Memory B cell (primary cell): Measurements from ENCODE around the gene CDK14.

Experiments used
- ATAC-seq: fragments of 150-1000 bp; cut with Tn5 transposase; 2 replicates; pipeline ENCODE4 v1.10.0; 2021; ENCODE audit warnings: low read depth, mild to moderate bottlenecking, moderate library complexity
- DNase-seq, 2 donors: peaks; one replicate each; pipeline ENCODE4 v3.0.0; 2022; ENCODE audit warnings: low spot score in 2 of 2
- H3K27ac Mint-ChIP-seq: one replicate; pipeline ENCODE4 v1.8.0; 2022; ENCODE audit warnings: mild to moderate bottlenecking, moderate library complexity, mixed read lengths
- H3K27me3 Mint-ChIP-seq: one replicate; pipeline ENCODE4 v1.8.0; 2022; ENCODE audit warnings: mixed read lengths
- H3K36me3 Mint-ChIP-seq: one replicate; pipeline ENCODE4 v1.8.0; 2022; ENCODE audit warnings: mild to moderate bottlenecking, mixed read lengths
- H3K4me1 Mint-ChIP-seq: one replicate; pipeline ENCODE4 v1.8.0; 2022; ENCODE audit warnings: mixed read lengths
- H3K4me3 Mint-ChIP-seq: one replicate; pipeline ENCODE4 v1.8.0; 2022; ENCODE audit warnings: mild to moderate bottlenecking, moderate library complexity, mixed read lengths
- H3K9me3 Mint-ChIP-seq: one replicate; pipeline ENCODE4 v1.8.0; 2022; ENCODE audit warnings: mixed read lengths

CDK14 gene

DNA sequence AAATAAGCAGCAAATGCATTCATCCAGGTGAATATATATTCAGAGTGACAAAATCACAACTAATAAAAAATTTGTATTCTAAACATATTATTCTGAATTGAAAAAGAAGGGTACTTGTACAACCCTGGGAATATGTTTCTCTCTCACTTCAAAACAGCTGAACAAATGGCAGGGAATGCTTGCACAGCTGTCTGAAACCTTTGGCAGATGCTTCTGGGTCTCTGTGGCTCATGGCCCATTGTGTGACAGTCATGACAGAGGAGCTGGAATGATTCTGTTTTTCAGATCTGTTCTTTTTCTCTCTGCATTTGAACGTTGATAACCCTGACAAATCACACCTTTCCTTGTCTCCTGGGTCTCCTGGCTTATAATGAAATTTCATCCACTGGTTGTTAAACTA lies 392.4 kb downstream of the CDK14 start:
- no peak overlapping the region for H3K27ac Mint-ChIP-seq

DNA sequence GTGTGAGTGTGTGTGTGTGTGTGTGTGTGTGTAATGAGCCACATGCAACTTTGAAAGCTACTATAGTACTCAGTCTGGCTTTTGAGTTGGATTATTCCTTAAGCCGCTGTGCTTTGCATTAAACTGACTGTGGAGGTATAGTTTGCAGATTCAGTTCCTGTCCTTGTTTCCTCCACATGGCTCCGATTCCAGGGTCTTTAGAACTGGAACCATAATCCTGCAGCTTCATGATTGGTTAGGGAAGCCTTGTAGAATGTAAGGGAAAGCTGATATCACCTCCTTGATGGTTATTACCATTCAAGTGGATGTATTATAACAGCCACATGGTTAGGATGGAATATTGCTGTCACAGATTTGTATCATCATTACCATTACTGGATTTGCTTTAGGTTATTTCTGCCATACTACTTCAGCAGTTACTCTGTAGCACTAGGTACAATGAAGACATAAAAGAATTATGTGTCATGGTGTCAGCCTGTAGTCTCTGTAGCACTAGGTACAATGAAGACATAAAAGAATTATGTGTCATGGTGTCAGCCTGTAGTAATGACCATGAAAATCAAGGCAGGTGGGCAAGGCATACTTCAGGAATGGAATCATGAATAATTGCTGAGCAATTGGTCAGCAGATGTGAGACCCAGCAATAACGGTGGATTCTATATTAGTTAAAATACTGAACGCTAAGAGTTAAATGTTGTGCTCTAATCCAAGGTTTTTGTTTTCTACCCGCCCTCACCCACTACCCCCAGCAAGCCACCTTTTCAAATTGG lies 393.1 kb downstream of the CDK14 start:
- H3K27ac Mint-ChIP-seq = no peak overlapping the region

More for the DNA sequence above, 392.4 kb downstream of the CDK14 start:
- Mint-ChIP-seq H3K27me3 (no peaks in the 10 kb centered on the region), H3K4me3 (no peak overlapping the region), H3K4me1 (peaks cover 12% of the 10 kb centered on the region), H3K9me3 (no peaks in the 10 kb centered on the region), H3K36me3 (peaks cover 32% of the 10 kb centered on the region)
- DNase-seq (no peak), ATAC-seq (no peak)

DNA sequence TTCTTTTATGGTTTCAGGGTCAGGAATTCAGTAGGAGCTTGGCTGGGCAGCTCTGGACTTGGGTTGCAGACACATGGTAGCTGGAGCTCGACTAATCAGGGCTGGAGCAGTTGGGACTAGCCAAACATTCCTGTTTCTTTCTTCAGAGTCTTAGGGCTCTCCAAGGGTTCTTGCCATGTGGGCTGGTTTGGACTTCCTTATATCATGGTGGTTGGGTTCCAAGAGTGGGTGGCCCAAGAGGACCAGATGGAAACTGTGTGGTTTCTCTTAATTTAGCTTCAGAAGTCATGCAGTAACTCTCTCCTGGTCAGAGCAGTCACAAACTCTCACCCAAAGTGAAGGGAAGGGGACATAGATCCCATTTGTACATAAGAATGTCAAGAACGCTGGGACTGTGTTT lies 398.0 kb downstream of the CDK14 start:
- Mint-ChIP-seq H3K9me3 (no peaks in the 10 kb centered on the region), H3K27me3 (no peaks in the 10 kb centered on the region), H3K27ac (peak overlapping the region; percentile 35), H3K4me3 (no peak overlapping the region), H3K36me3 (peaks cover 37% of the 10 kb centered on the region), H3K4me1 (peaks cover 14% of the 10 kb centered on the region)
- ATAC-seq (no peak), DNase-seq (no peak)

More for the DNA sequence above, 393.1 kb downstream of the CDK14 start:
- no peak for DNase-seq
- Mint-ChIP-seq H3K27me3 (no peaks in the 10 kb centered on the region), H3K9me3 (no peaks in the 10 kb centered on the region), H3K36me3 (peaks cover 32% of the 10 kb centered on the region), H3K4me1 (peaks cover 12% of the 10 kb centered on the region), H3K4me3 (no peak overlapping the region)
- no peak for ATAC-seq

DNA sequence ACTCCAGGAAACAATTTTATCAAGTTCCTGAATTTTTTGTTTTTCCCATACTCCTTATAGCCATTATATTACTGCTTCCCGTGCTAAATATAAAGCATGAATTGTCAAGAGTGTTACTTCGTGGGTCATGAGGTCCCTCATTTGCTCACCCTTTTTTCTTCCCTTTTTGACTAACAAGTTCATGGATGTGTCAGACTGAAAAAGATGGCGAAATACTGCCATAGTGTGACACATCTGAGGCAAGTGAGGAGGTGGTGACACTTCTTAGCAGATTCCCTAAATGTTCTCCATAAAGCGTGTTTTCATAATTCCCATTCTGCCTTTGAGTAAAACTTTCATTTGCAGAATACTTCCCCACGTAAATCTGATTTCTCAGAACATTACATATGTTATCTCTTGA lies 398.5 kb downstream of the CDK14 start:
- H3K27ac Mint-ChIP-seq = peak overlapping the region; percentile 35
- H3K27me3 Mint-ChIP-seq = no peaks in the 10 kb centered on the region
- peaks cover 35% of the 10 kb centered on the region for H3K36me3 Mint-ChIP-seq
- no peaks in the 10 kb centered on the region for H3K9me3 Mint-ChIP-seq
- no peak for DNase-seq
- H3K4me1 Mint-ChIP-seq = peaks cover 14% of the 10 kb centered on the region
- ATAC-seq = no peak
- no peak overlapping the region for H3K4me3 Mint-ChIP-seq

- H3K4me3 Mint-ChIP-seq = no peak overlapping the region
- H3K9me3 Mint-ChIP-seq = no peaks in the 10 kb centered on the region
- peaks cover 39% of the 10 kb centered on the region for H3K36me3 Mint-ChIP-seq
- H3K27ac Mint-ChIP-seq = no peak overlapping the region
- H3K27me3 Mint-ChIP-seq = no peaks in the 10 kb centered on the region
- DNase-seq (no peak), ATAC-seq (no peak)
- peaks cover 12% of the 10 kb centered on the region for H3K4me1 Mint-ChIP-seq
Measured at GRCh38 chr7:90995996-90996395, 399.9 kb downstream of the CDK14 start.

DNA sequence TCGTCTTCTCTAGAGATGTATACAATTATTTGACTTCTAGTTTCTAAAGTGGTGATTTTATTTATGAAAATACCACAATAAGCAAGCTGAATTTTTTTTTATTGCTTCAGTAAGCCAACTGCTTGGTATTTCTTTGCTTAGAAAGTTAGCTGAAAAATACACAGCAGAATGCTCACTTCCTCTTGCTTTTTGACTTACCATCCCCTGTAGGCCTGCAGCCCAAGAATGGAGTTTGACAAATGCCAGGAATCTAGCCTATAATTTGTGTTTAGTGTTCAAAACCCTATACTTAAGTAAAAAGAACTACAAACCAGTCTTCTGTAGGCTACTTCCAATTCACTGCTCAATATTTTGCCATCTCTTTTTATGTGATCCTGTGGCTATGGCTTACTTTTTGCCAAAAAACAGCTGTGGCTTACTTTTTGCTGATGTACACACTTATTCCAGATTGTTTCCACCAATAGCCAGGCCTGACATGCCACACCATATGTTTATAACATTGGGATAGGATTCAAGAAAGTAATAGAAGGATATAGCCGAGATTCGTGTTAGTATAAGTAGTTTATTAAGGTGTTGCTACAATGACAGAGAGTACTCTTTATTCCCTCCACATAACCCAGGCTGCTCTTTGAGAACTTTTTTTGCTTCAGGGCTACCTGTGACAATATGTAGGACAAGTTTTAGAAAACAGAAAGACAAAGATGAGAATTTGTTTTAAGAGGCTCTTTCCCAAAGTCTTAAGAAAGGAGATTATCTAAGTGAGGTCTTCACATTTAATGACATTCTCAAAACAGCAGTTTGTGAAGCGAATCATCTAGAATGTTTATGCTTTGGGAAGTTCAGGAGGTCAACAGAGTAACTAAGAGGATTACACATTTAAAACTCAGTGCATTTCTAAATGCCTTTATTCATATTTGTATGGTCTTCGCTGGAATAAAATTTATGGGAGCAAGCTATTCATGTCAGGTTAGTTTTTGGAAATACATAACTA lies 404.2 kb downstream of the CDK14 start:
- Mint-ChIP-seq H3K27me3 (no peaks in the 10 kb centered on the region), H3K4me3 (no peak overlapping the region), H3K27ac (peak overlapping the region; percentile 49), H3K36me3 (peaks cover 36% of the 10 kb centered on the region), H3K9me3 (no peaks in the 10 kb centered on the region), H3K4me1 (no peaks in the 10 kb centered on the region)
- ATAC-seq (no peak), DNase-seq (no peak)

DNA sequence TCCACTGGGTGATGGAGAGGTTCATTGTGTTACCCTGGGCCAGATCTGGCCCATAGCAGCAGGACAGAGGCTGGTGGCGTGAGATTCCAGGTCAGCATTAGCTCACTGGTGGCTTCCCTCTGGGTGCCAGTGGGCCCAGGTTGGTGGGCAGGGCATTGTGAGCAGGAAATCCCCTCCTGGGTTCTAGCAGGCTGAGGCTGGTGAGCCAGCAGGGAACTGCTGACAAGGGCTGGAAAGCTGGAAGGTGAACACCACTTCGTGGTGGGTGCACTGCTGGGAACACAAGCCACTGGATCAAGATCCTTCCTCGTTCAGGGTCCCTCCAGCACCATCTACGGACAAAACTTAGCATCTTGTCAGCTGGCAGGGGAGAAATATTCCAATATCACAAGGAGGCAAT lies 408.9 kb downstream of the CDK14 start:
- no peaks in the 10 kb centered on the region for H3K9me3 Mint-ChIP-seq
- no peak for DNase-seq
- no peak overlapping the region for H3K4me3 Mint-ChIP-seq
- no peaks in the 10 kb centered on the region for H3K27me3 Mint-ChIP-seq
- H3K27ac Mint-ChIP-seq = no peak overlapping the region
- ATAC-seq = no peak
- H3K36me3 Mint-ChIP-seq = peaks cover 45% of the 10 kb centered on the region
- peaks cover 11% of the 10 kb centered on the region for H3K4me1 Mint-ChIP-seq

DNA sequence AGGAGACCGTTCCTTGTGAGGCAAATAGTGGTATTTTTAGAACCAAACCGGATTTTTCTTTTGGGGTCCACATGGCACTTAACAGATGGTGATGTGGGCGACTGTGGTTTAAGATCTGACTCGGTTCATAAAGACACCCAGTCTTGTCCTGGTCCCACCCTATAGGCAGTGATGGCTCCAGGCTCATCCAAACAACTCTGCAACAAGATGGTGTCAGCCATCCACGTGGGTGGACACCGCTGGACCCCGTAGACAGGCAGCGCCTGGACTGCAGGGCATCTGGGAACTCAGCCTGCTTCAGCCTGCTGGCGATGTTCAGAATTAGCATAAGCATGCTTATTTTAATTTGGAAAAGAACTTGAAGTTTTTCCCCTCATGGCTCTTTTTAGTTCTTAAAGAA lies 409.7 kb downstream of the CDK14 start:
- no peaks in the 10 kb centered on the region for H3K27me3 Mint-ChIP-seq
- peaks cover 38% of the 10 kb centered on the region for H3K36me3 Mint-ChIP-seq
- H3K4me3 Mint-ChIP-seq = no peak overlapping the region
- DNase-seq = no peak
- H3K4me1 Mint-ChIP-seq = peaks cover 12% of the 10 kb centered on the region
- no peak for ATAC-seq
- no peak overlapping the region for H3K27ac Mint-ChIP-seq
- no peaks in the 10 kb centered on the region for H3K9me3 Mint-ChIP-seq

DNA sequence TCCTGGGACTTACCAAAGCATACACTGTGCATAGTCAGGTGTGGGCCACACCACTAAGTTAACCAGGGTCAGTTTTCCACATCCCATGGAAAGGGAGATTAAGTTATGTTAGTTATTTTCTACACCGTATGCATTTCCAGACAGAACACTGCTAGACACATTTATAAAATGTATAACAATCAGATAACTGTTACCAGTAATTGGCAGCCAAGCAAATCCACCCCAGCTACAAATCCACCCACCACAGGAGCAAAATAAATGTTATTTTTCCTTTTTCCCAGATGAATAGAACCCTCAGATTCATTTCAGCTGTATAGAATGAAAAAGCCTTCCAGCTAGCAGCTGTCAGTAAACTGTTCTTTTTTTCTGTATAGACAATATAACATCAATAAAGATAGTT lies 411.2 kb downstream of the CDK14 start:
- peak overlapping the region; percentile 64 for H3K27ac Mint-ChIP-seq
- no peak for ATAC-seq
- H3K27me3 Mint-ChIP-seq = no peaks in the 10 kb centered on the region
- no peak for DNase-seq
- H3K4me1 Mint-ChIP-seq = peaks cover 24% of the 10 kb centered on the region
- H3K9me3 Mint-ChIP-seq = no peaks in the 10 kb centered on the region
- H3K36me3 Mint-ChIP-seq = peaks cover 40% of the 10 kb centered on the region
- H3K4me3 Mint-ChIP-seq = no peak overlapping the region

DNA sequence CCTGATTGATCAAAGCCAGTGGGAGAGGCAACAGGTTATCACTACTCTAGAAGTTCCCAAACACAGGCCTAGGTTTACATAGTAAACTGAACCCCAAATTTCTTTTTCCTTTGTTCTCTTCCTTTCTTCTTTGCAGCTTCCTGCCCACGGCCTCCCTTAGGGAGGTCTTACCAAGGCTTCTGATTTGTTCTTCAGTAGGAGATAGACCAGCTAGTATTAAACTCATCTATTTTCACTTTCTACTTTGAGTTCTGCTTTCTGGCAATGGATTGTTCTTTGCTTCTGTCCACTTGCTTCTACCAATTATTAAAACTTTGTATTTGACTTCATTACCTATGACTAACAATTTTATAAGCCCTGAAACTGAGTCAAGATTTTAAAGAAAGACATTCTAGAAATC lies 417.0 kb downstream of the CDK14 start:
- DNase-seq = no peak

DNA sequence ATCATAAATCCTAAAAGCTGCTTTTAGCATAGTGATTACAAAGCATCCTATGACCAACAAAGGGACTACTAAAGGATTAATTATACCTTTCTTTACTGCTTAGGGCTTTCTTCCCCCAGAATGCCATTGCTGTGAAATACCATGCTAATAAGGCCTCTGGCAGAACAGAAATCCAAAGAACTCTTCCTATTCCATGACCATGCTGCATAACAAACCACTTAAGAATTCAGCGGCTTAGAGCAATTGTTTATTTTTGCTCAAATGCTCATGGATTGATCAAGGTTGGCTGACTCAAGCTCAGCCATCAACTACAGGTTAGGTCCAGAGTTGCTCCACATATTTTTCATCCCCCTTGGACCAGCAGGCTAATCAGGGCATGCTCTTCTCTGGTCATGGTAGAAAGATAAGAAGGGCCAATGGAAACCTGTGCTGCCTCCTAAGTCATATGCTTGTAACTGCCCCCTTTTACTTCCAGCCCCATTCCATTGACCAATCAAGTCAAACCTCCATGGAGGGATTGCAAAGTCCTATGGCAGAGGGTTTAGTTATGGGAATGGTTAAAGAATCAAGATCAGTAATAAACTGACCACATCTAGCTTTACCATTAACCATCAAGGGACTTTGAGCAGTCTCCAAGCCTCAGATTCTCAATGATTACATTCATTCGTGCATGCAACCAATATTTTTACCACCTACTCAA lies 423.7 kb downstream of the CDK14 start:
- DNase-seq (no peak), ATAC-seq (no peak)
- H3K9me3 Mint-ChIP-seq = no peaks in the 10 kb centered on the region
- H3K36me3 Mint-ChIP-seq = peaks cover 28% of the 10 kb centered on the region
- H3K4me3 Mint-ChIP-seq = no peak overlapping the region
- H3K27ac Mint-ChIP-seq = no peak overlapping the region
- no peaks in the 10 kb centered on the region for H3K27me3 Mint-ChIP-seq
- peaks cover 18% of the 10 kb centered on the region for H3K4me1 Mint-ChIP-seq

More for the DNA sequence above, 417.0 kb downstream of the CDK14 start:
- peaks cover 32% of the 10 kb centered on the region for H3K4me1 Mint-ChIP-seq
- no peaks in the 10 kb centered on the region for H3K9me3 Mint-ChIP-seq
- no peaks in the 10 kb centered on the region for H3K27me3 Mint-ChIP-seq
- peak; percentile 77 for ATAC-seq
- H3K4me3 Mint-ChIP-seq = peak overlapping the region; percentile 56
- peak overlapping the region; percentile 13 for H3K27ac Mint-ChIP-seq
- H3K36me3 Mint-ChIP-seq = peaks cover 23% of the 10 kb centered on the region

DNA sequence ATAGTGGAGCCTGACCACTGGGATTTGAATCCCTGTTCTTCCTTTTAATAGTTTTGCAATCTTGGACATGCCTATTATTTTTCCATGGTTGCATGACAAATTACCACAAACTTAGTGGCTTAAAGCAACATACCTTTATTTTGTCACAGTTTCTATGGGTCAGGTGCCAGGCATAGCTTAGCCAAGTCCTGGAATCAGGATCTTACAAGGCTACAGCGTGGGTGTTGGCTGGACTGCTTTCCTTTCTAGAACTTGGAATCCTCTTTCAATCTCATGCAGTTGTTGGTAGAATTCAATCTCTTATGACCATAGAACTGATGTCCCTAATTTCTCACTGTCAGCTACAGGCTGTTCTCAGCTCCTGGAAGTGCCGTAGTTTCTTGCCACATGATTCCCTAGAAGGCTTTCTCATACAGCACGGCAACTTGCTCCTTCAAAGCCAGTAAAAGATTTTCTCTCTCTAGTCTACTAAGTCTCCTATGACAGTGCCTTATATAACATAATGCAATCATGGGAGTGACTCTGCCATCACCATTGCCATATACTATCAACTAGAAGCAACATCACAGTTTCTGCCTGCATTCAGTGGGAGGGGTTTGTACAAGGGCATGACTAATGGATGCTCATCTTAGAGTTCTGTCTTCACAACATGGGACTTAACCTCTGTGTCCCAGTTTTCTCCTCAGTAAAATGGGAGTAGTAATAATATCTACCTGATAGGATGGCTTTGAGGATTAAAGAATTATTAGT lies 424.7 kb downstream of the CDK14 start:
- H3K9me3 Mint-ChIP-seq = no peaks in the 10 kb centered on the region
- ATAC-seq (no peak), DNase-seq (no peak)
- H3K36me3 Mint-ChIP-seq = peaks cover 27% of the 10 kb centered on the region
- no peak overlapping the region for H3K4me3 Mint-ChIP-seq
- H3K27me3 Mint-ChIP-seq = no peaks in the 10 kb centered on the region
- H3K4me1 Mint-ChIP-seq = peaks cover 14% of the 10 kb centered on the region
- H3K27ac Mint-ChIP-seq = peak overlapping the region; percentile 61

DNA sequence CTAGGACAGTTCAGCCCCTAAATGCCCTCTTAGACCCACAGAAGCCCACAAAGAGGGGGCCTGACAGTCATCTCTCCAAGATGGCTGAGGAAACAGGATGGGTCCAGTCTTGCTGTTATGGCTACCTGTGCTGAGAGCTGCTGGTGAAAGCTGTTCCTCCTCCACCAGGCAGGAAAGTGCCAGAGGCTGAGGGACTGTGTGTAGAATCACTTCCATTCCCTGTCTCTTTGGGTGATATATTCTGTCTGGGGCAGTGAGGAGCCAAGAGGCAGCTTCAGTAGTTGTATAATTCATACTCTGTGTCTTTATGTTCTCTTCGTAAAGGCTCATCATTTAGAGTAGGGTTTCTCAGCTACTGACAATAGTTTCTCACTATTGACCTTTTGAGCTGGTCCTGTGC lies 425.8 kb downstream of the CDK14 start:
- ATAC-seq (no peak), DNase-seq (no peak)
- peaks cover 29% of the 10 kb centered on the region for H3K36me3 Mint-ChIP-seq
- H3K4me3 Mint-ChIP-seq = no peak overlapping the region
- no peak overlapping the region for H3K27ac Mint-ChIP-seq
- H3K27me3 Mint-ChIP-seq = no peaks in the 10 kb centered on the region
- peaks cover 14% of the 10 kb centered on the region for H3K4me1 Mint-ChIP-seq
- H3K9me3 Mint-ChIP-seq = no peaks in the 10 kb centered on the region
